MCF 10A (cell line): ENCODE data around the gene LTB4R. TPM values are rescaled to one million over a fixed set of nuclear protein-coding genes. Genes with fewer than 3 reads are reported as not detected.
A peak's percentile ranks its signal among the peaks of the same experiment; 100 is the strongest.

Source experiments
- BruUV-seq: library from RNA; stranded (reverse); fragments of 400-500 nt; replicated peaks from 2 replicates; lab custom pipeline; 2021; lab: Mats Ljungman, UMichigan
- CTCF ChIA-PET: fragments of 300-600 bp; sonication (Branson Sonifier 250); formaldehyde crosslinking; extraction: SDS; loops from one replicate; lab custom pipeline; 2021; ENCODE audit warnings: antibody characterized with exemption, inconsistent platforms; lab: Yijun Ruan, JAX
- POLR2A ChIA-PET: fragments of 300-600, 350-650 bp; sonication (Branson Sonifier 250); formaldehyde crosslinking; extraction: SDS; loops from one replicate; lab custom pipeline; 2020; ENCODE audit warnings: antibody characterized with exemption, inconsistent platforms; lab: Yijun Ruan, JAX
- DNase-seq: peaks from one replicate; pipeline ENCODE4 v3.0.0-alpha.2; 2018; ENCODE audit not compliant: unreplicated experiment
- H3K27ac Mint-ChIP-seq: one replicate; pipeline ENCODE4 v1.8.0; 2022; ENCODE audit warnings: mild to moderate bottlenecking, low read depth, mixed read lengths; ENCODE audit not compliant: unreplicated experiment
- H3K27me3 Mint-ChIP-seq: one replicate; pipeline ENCODE4 v1.8.0; 2022; ENCODE audit warnings: mixed read lengths; ENCODE audit not compliant: insufficient read depth, unreplicated experiment
- H3K36me3 Mint-ChIP-seq: one replicate; pipeline ENCODE4 v1.8.0; 2022; ENCODE audit warnings: mild to moderate bottlenecking, moderate library complexity, mixed read lengths; ENCODE audit not compliant: insufficient read depth, unreplicated experiment
- H3K4me1 Mint-ChIP-seq: one replicate; pipeline ENCODE4 v1.8.0; 2022; ENCODE audit warnings: mixed read lengths; ENCODE audit not compliant: insufficient read depth, unreplicated experiment
- H3K4me3 Mint-ChIP-seq: one replicate; pipeline ENCODE4 v1.8.0; 2022; ENCODE audit warnings: mild to moderate bottlenecking, moderate library complexity, mixed read lengths; ENCODE audit not compliant: unreplicated experiment
- H3K9me3 Mint-ChIP-seq: one replicate; pipeline ENCODE4 v1.8.0; 2022; ENCODE audit warnings: mixed read lengths; ENCODE audit not compliant: unreplicated experiment
- intact Hi-C: fragments of 100-400 bp; cut with micrococcal nuclease; formaldehyde crosslinking; loops from 2 replicates; pipeline ENCODE4 v1.14.1; 2022
- total RNA-seq: library from RNA; stranded (reverse); gene quantifications from 2 replicates; pipeline ENCODE4 v1.2.3, GENCODE V29; 2022
- TF ChIP-seq, protein P1 (sequence below): fragments of 200-600 bp; IDR thresholded peaks from one replicate; pipeline ENCODE4 v1.8.0; 2022; ENCODE audit warnings: antibody characterized with exemption, mild to moderate bottlenecking; ENCODE audit not compliant: unreplicated experiment

The LTB4R gene
- total RNA-seq, 1 experiment from 2014 or later = 15.8 TPM

- Mint-ChIP-seq H3K36me3 (peaks cover 7% of the 10 kb centered on the region), H3K4me1 (peaks cover 24% of the 10 kb centered on the region), H3K27ac (peak overlapping the region; percentile 96), H3K9me3 (no peaks in the 10 kb centered on the region), H3K27me3 (no peaks in the 10 kb centered on the region), H3K4me3 (peak overlapping the region; percentile 75)
- intact Hi-C loops = no loop called here
- DNase-seq = peak; percentile 97
- no TSS peak for BruUV-seq
- TF ChIP-seq, protein P1, sequence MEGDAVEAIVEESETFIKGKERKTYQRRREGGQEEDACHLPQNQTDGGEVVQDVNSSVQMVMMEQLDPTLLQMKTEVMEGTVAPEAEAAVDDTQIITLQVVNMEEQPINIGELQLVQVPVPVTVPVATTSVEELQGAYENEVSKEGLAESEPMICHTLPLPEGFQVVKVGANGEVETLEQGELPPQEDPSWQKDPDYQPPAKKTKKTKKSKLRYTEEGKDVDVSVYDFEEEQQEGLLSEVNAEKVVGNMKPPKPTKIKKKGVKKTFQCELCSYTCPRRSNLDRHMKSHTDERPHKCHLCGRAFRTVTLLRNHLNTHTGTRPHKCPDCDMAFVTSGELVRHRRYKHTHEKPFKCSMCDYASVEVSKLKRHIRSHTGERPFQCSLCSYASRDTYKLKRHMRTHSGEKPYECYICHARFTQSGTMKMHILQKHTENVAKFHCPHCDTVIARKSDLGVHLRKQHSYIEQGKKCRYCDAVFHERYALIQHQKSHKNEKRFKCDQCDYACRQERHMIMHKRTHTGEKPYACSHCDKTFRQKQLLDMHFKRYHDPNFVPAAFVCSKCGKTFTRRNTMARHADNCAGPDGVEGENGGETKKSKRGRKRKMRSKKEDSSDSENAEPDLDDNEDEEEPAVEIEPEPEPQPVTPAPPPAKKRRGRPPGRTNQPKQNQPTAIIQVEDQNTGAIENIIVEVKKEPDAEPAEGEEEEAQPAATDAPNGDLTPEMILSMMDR = no peak
- POLR2A ChIA-PET = interaction anchor here (0.8 to 2.0 kb wide), 6 partner anchors 9 to 69 kb away, joined by 4 to 26 read pairs (median 6); partner anchors contain the start of genes CBLN3 and KHNYN
- CTCF ChIA-PET = interaction anchor here (0.6 to 2.3 kb wide), 16 partner anchors 11 to 735 kb away, joined by 3 to 42 read pairs (median 4); partner anchors contain the start of genes CBLN3 and KHNYN
These were observed 55.6 kb downstream of the LTB4R start for GRCh38 chr14:24366721-24367513.

Other genes starting within 250 kb of the LTB4R start
- not detected in 2 replicates for gene CPNE6, start 239.9 kb upstream of the LTB4R start, total RNA-seq
- gene PCK2, start 217.2 kb upstream of the LTB4R start, total RNA-seq = 64.7 and 112 TPM in 2 replicates
- gene DCAF11, start 196.7 kb upstream of the LTB4R start, total RNA-seq = 38.6 and 48.8 TPM in 2 replicates
- 1.3 and 2.1 TPM in 2 replicates for gene NRL, start 196.6 kb upstream of the LTB4R start, total RNA-seq
- 0.47 TPM in 1 of 2 replicates, not detected in the other for gene FITM1, start 180.8 kb upstream of the LTB4R start, total RNA-seq
- gene PSME1, start 175.3 kb upstream of the LTB4R start, total RNA-seq = 126 and 135 TPM in 2 replicates
- gene EMC9, start 169.9 kb upstream of the LTB4R start, total RNA-seq = 49.2 and 49.9 TPM in 2 replicates
- gene PSME2, start 164.9 kb upstream of the LTB4R start, total RNA-seq = 134 and 135 TPM in 2 replicates
- 62.2 and 67.4 TPM in 2 replicates for gene RNF31, start 164.0 kb upstream of the LTB4R start, total RNA-seq
- gene IRF9, start 150.2 kb upstream of the LTB4R start, total RNA-seq = 13.6 and 23.8 TPM in 2 replicates
- 6.1 and 12.1 TPM in 2 replicates for gene REC8, start 139.4 kb upstream of the LTB4R start, total RNA-seq
- gene IPO4, start 122.7 kb upstream of the LTB4R start, total RNA-seq = 57.2 and 100 TPM in 2 replicates
- gene TM9SF1, start 116.1 kb upstream of the LTB4R start, total RNA-seq = 67.8 and 103 TPM in 2 replicates
- gene TSSK4, start 105.8 kb upstream of the LTB4R start, total RNA-seq = 0.68 and 1.2 TPM in 2 replicates
- 88.6 and 99.0 TPM in 2 replicates for gene CHMP4A, start 98.0 kb upstream of the LTB4R start, total RNA-seq
- 11.0 and 20.2 TPM in 2 replicates for gene MDP1, start 95.4 kb upstream of the LTB4R start, total RNA-seq
- 233 and 243 TPM in 2 replicates for gene NEDD8, start 79.1 kb upstream of the LTB4R start, total RNA-seq
- gene GMPR2, start 78.6 kb upstream of the LTB4R start, total RNA-seq = 77.3 and 79.9 TPM in 2 replicates
- gene TINF2, start 68.9 kb upstream of the LTB4R start, total RNA-seq = 47.3 and 47.6 TPM in 2 replicates
- 16.9 and 26.2 TPM in 2 replicates for gene TGM1, start 48.3 kb upstream of the LTB4R start, total RNA-seq
- gene RABGGTA, start 39.9 kb upstream of the LTB4R start, total RNA-seq = 51.7 and 75.0 TPM in 2 replicates
- gene DHRS1, start 11.7 kb upstream of the LTB4R start, total RNA-seq = 29.2 and 29.7 TPM in 2 replicates
- 29.8 and 31.9 TPM in 2 replicates for gene NOP9, start 11.7 kb upstream of the LTB4R start, total RNA-seq
- 0.52 and 1.3 TPM in 2 replicates for gene CIDEB, start 3.5 kb upstream of the LTB4R start, total RNA-seq
- 21.7 and 23.8 TPM in 2 replicates for gene LTB4R2, start 1.4 kb upstream of the LTB4R start, total RNA-seq
- gene ADCY4, start 23.6 kb downstream of the LTB4R start, total RNA-seq = not detected in 2 replicates
- not detected in 2 replicates for gene RIPK3, start 28.5 kb downstream of the LTB4R start, total RNA-seq
- gene NFATC4, start 56.7 kb downstream of the LTB4R start, total RNA-seq = 0.23 and 1.7 TPM in 2 replicates
- gene NYNRIN, start 87.5 kb downstream of the LTB4R start, total RNA-seq = not detected in 2 replicates
- gene CBLN3, start 118.2 kb downstream of the LTB4R start, total RNA-seq = 2.4 TPM in 2 replicates
- gene KHNYN, start 118.5 kb downstream of the LTB4R start, total RNA-seq = 63.0 TPM in 2 replicates
- 53.2 and 58.7 TPM in 2 replicates for gene SDR39U1, start 131.3 kb downstream of the LTB4R start, total RNA-seq
- gene CMA1, start 196.8 kb downstream of the LTB4R start, total RNA-seq = not detected in 2 replicates